Activated CD4-positive, alpha-beta T cell treated with anti-CD3 and anti-CD28 coated beads for 24 hours (primary cell): ENCODE results near the gene COL18A1.
"Not testable (repeated sequence)": the region's sequence is repeated elsewhere in the genome, so short reads cannot be mapped to it uniquely, and the experiment has no call there.

Experiments
- DNase-seq, 2 donors: peaks; one replicate each; pipeline ENCODE4 v3.0.0-alpha.2; 2020; ENCODE audit warnings: low read depth in 2 of 2

COL18A1 gene

GRCh38 chr21:45557616-45558043 lies 152.7 kb downstream of the COL18A1 start:
- no peak for DNase-seq

DNA sequence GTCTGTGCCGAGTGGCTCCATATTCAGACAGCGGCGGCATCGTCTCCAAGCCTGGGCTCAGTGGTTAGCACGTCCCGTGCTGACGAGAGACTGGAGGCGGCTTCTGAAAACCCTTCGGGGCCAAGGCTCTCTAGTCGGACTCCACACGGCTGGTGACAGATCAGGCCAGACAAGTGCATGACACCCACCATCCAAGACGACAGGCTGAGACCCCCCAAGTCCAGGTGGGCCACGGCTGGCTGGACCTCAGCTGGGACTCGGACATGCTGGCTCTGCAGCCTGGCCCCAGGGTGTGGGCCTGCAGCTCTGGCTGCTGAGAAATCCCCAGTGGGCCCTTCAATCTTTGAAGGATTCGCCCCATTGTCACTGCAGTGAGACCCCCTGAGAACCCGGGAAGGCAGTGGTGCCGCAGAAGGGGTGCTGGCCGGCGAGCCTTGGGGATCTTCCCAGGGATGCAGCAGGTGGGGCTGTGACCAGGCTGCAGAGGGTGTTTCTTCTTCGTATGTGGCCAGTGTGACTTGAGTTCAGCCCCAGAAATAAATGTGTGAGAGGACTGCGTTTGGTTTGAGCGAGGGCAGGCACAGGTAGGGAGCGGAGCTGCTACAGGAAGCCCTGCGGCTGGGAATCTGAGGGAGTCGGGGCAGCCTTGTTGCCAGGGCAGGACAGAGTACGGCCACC lies 153.2 kb downstream of the COL18A1 start:
- no peak for DNase-seq

DNA sequence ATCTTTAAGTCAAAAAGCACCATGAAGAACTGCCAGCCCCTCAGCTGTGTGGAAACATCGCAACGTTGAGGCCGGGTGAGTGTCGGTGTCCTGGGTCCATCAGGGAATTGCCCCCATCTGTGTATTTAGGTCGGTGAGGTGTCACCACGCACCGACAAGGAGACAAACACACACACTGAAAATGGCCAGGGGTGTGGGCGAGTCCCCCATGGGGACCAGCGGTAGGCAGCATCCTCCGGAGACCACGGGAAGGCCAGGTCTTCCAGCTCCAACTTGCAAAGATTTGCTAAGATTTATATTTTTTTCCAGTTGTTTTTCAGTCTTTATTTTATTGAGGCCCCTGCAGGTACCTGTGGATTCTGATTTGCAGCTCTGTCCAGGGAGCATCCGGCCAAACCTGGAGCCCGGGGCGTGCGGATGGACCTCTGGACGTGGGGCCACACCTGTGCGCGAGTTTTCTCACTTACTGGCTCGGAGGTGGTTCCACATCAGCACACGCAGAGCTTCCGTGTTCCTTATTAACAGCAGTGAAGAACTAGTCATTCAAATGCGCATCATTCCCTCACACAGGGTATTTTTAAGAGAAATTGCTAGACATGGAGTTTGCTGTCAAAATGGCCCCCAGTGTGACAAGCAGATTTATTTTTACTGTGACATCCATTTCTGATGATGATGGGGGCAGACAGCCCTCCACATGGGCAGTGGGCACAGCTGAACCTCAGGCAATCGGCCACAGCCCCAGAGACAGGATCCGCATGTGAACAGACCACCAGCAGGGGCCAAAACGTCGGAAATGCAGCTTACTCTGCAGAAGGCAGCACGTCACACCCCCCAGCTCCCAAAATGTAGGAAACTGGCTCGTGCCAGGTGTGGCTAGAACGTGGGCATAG lies 154.5 kb downstream of the COL18A1 start:
- no peak for DNase-seq

GRCh38 chr21:45560106-45561021 lies 155.4 kb downstream of the COL18A1 start:
- DNase-seq = no peak

GRCh38 chr21:45561241-45561640 lies 156.3 kb downstream of the COL18A1 start:
- DNase-seq = not testable (repeated sequence)

GRCh38 chr21:45562402-45562801 lies 157.4 kb downstream of the COL18A1 start:
- DNase-seq = no peak

DNA sequence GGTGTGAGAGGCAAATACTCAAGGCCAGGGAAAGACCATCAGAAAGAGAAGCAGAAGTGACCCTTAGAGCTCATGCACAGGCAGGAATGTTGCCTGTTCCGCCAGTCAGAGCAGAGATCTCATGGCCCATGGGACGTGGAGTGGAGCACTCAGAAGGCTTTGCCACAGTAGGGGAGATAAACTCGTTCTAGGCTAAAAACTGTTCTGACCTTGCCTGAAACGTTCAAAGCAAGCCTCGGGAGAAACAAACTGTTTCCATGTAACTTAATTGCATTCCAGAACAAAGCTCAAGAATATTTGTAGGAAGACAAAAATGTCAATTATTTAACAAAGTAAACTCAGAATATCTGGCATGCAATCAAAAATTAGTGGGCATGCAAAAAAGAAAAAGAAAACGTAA lies 158.0 kb downstream of the COL18A1 start:
- no peak for DNase-seq
